K562 (cell line): ENCODE data around the gene DGAT2. TPM values are rescaled to one million over a fixed set of nuclear protein-coding genes. Genes with fewer than 3 reads are reported as not detected.
A peak's percentile ranks its signal among the peaks of the same experiment; 100 is the strongest.

ENCODE experiments used
- ATAC-seq: fragments of 200-7000 bp; cut with Tn5 transposase; 3 replicates; pipeline ENCODE4 v1.9.1; 2020; ENCODE audit warnings: moderate library complexity
- BruUV-seq: library from RNA; stranded (reverse); fragments of 400-500 nt; replicated peaks from 2 replicates; lab custom pipeline; 2021; lab: Mats Ljungman, UMichigan
- CTCF ChIA-PET: fragments of 300-600 bp; formaldehyde crosslinking; extraction: SDS; loops from one replicate; lab custom pipeline; 2021; ENCODE audit warnings: low intra/inter-chr PET ratio; lab: Yijun Ruan, JAX
- POLR2A ChIA-PET: fragments of 300-600, 350-650 bp; sonication (Branson Sonifier 250); formaldehyde crosslinking; extraction: SDS; loops from one replicate; lab custom pipeline; 2021; ENCODE audit warnings: antibody characterized with exemption, inconsistent platforms; lab: Yijun Ruan, JAX
- DNase-seq, 4 experiments: peaks; one replicate each; pipeline versions ENCODE4 v3.0.0 to v3.0.0-alpha.2; 2011 to 2018; ENCODE audit warnings: low spot score in 3 of 4, mixed read lengths in 3 of 4; ENCODE audit errors: extremely low read depth in 1 of 4
- FAIRE-seq: peaks from 2 replicates; lab custom pipeline; 2011; peaks lifted over from hg19 to GRCh38; lab: Jason Lieb, UNC
- H2AFZ ChIP-seq: 2 replicates; pipeline ENCODE4 v1.6.0; 2011; ENCODE audit warnings: low read depth, low read length, control low read depth, inconsistent platforms
- H3K27ac ChIP-seq: fragments of 200-600 bp; 3 replicates; pipeline ENCODE4 v1.8.0; 2011; ENCODE audit warnings: low read depth, mild to moderate bottlenecking, control low read depth, inconsistent platforms, low read length, moderate library complexity, mixed read lengths; ENCODE audit errors: extremely low read depth
- H3K27me3 ChIP-seq, 2 experiments: fragments of 300-600 bp in 1 of 2; 2 replicates in 1 of 2; 3 replicates in 1 of 2; pipeline versions ENCODE4 v1.6.0 to v1.8.0; 2011; ENCODE audit warnings: inconsistent platforms in 2 of 2, low read length in 2 of 2, mild to moderate bottlenecking in 1 of 2, mixed read lengths in 1 of 2, moderate library complexity in 1 of 2; ENCODE audit not compliant: control insufficient read depth in 2 of 2, insufficient read depth in 2 of 2
- H3K36me3 ChIP-seq: fragments of 300-600 bp; 3 replicates; pipeline ENCODE4 v1.8.0; 2011; ENCODE audit warnings: mild to moderate bottlenecking, low read length, inconsistent platforms; ENCODE audit not compliant: control insufficient read depth, insufficient read depth
- H3K4me1 ChIP-seq, 2 experiments: fragments of 200-600 bp in 1 of 2; replicated peaks in 1 of 2; 2 replicates in 1 of 2; 3 replicates in 1 of 2; pipeline versions ENCODE4 v1.5.1 to v1.8.0; 2011; ENCODE audit warnings: inconsistent platforms in 2 of 2, low read length in 2 of 2, mild to moderate bottlenecking in 1 of 2, mixed read lengths in 1 of 2, moderate library complexity in 1 of 2; ENCODE audit not compliant: control insufficient read depth in 2 of 2, insufficient read depth in 2 of 2
- H3K4me2 ChIP-seq: 2 replicates; pipeline ENCODE4 v1.6.1; 2011; ENCODE audit warnings: low read length, control low read depth, inconsistent platforms, mixed read lengths; ENCODE audit not compliant: insufficient read depth
- H3K4me3 ChIP-seq: fragments of 200-600 bp; sonication (generic), shearing (Covaris generic); 2 replicates; pipeline ENCODE4 v1.5.1; 2016; ENCODE audit warnings: control low read depth, inconsistent platforms
- H3K79me2 ChIP-seq: fragments of 200-600 bp; 3 replicates; pipeline ENCODE4 v1.8.0; 2011; ENCODE audit warnings: low read length, inconsistent platforms; ENCODE audit not compliant: control insufficient read depth, insufficient read depth
- H3K9ac ChIP-seq, 2 experiments: 2 replicates each; pipeline versions ENCODE4 v1.6.0 to v1.6.1; 2011; ENCODE audit warnings: low read depth in 2 of 2, low read length in 2 of 2, control low read depth in 1 of 2, inconsistent platforms in 1 of 2, mild to moderate bottlenecking in 1 of 2, mixed read lengths in 1 of 2; ENCODE audit not compliant: insufficient read depth in 1 of 2
- H3K9me1 ChIP-seq: one replicate; pipeline ENCODE4 v1.6.0; 2011; ENCODE audit warnings: inconsistent platforms, mild to moderate bottlenecking, low read length, moderate library complexity; ENCODE audit not compliant: control insufficient read depth, insufficient read depth
- H3K9me3 ChIP-seq: replicated peaks from 2 replicates; pipeline ENCODE4 v1.5.1; 2011; ENCODE audit warnings: low read depth, low read length, inconsistent platforms; ENCODE audit not compliant: control insufficient read depth, insufficient read depth
- H4K20me1 ChIP-seq: replicated peaks from 2 replicates; pipeline ENCODE4 v1.6.1; 2011; ENCODE audit warnings: low read length, inconsistent platforms, mixed read lengths; ENCODE audit not compliant: control insufficient read depth, insufficient read depth
- CBX2 ChIP-seq: fragments of 200-600 bp; sonication (generic); IDR thresholded peaks from one replicate; pipeline ENCODE4 v1.6.1; 2012; ENCODE audit warnings: mild to moderate bottlenecking, low read length, inconsistent platforms; ENCODE audit not compliant: insufficient read depth, poor library complexity, severe bottlenecking
- FOS ChIP-seq: IDR thresholded peaks from 3 replicates; pipeline ENCODE4 v1.6.1; 2011; ENCODE audit not compliant: insufficient read length; ENCODE audit errors: extremely low read depth
- MXD1 ChIP-seq: fragments of 250-450 bp; sonication (Bioruptor Pico); IDR thresholded peaks from 2 replicates; pipeline ENCODE4 v1.8.0; 2021; ENCODE audit warnings: borderline replicate concordance, mild to moderate bottlenecking, moderate library complexity; ENCODE audit not compliant: poor library complexity, severe bottlenecking
- NFYB ChIP-seq: IDR thresholded peaks from 2 replicates; pipeline ENCODE4 v1.6.1; 2011; ENCODE audit warnings: mild to moderate bottlenecking, moderate library complexity; ENCODE audit not compliant: insufficient read length; ENCODE audit errors: extremely low read depth
- RBM25 ChIP-seq: fragments of 200-400 bp; formaldehyde crosslinking; IDR thresholded peaks from 2 replicates; pipeline ENCODE4 v1.6.1; 2018; ENCODE audit warnings: low read length, low read depth, moderate library complexity; ENCODE audit not compliant: severe bottlenecking
- in situ Hi-C: fragments of 300-500 bp; cut with MboI; formaldehyde crosslinking; loops from 4 replicates; pipeline ENCODE4 v1.15.0; 2018; ENCODE audit warnings: inconsistent platforms, mixed read lengths
- intact Hi-C: fragments of 100-400 bp; cut with micrococcal nuclease; formaldehyde crosslinking; loops from 2 replicates; pipeline ENCODE4 v1.14.2; 2022
- polyA plus RNA-seq, 8 experiments: library from polyadenylated mRNA; depleted of rRNA in 4 of 8; stranded (reverse) in 5 of 8; unstranded in 3 of 8; fragments of >200 nt; fragmentation: Nextera tagmentation in 2 of 8; fragmentation: Illumina TruSeq in 1 of 8; extraction: Ambion mirVana in 2 of 8; extraction: Trizol in 1 of 8; gene quantifications; 2 replicates each; pipeline versions ENCODE4 v1.2.1 to v1.2.3, GENCODE V29; 2011 to 2014; ENCODE audit warnings: inconsistent platforms in 1 of 8, missing spikeins in 1 of 8
- total RNA-seq, 7 experiments: library from RNA; depleted of rRNA in 6 of 7; stranded (reverse); fragments of >200 nt in 6 of 7; fragmentation: Illumina TruSeq in 2 of 7; extraction: Trizol in 2 of 7; gene quantifications; 2 replicates each; pipeline versions ENCODE4 v1.2.1 to v1.2.3, GENCODE V29; 2011 to 2021; ENCODE audit warnings: low replicate concordance in 1 of 7

The DGAT2 gene
- total and polyA plus RNA-seq, 9 of the 15 experiments (the other 6 are each of a cell fraction or from before 2014, with no cell fraction given): 0.68 to 2.8 (median 1.8) TPM

GRCh38 chr11:75849894-75850293 lies 81.3 kb downstream of the DGAT2 start:
- Histone ChIP-seq H2AFZ (no peak overlapping the region), H3K4me2 (no peak overlapping the region), H3K27me3 (no peaks in the 10 kb centered on the region), H3K79me2 (peaks cover 36% of the 10 kb centered on the region), H3K9ac (no peak overlapping the region), H3K4me3 (no peak overlapping the region), H3K4me1 (peaks cover 0 to 17% of the 10 kb centered on the region in 2 experiments; a peak in 3 of 5 replicates), H3K9me1 (no peaks in the 10 kb centered on the region), H3K27ac (no peak overlapping the region), H4K20me1 (peaks cover 4% of the 10 kb centered on the region; the same call in 1 of the 2 replicates), H3K36me3 (peaks cover 16% of the 10 kb centered on the region; the same call in 1 of the 3 replicates), H3K9me3 (no peaks in the 10 kb centered on the region)
- ChIA-PET CTCF (no interaction called here), POLR2A (interaction anchor here (0.7 kb wide), 1 partner anchor 296 kb away, joined by 3 read pairs; no protein-coding TSS in a partner anchor)
- ATAC-seq (peak; percentile 87), DNase-seq (peak in 3 of 4 experiments; percentile 22 to 50 (median 33)), FAIRE-seq (peak; percentile 42)
- no TSS peak for BruUV-seq
- peak; percentile 23 for TF ChIP-seq RBM25
- peak; percentile 19 for TF ChIP-seq FOS
- no peak for TF ChIP-seq MXD1
- no peak for TF ChIP-seq CBX2
- peak; percentile 47 for TF ChIP-seq NFYB
- in situ Hi-C loops: loop anchor here (25.0 kb wide), 1 partner anchor 413 kb away; the partner anchor contains the start of gene KLHL35
- intact Hi-C loops: no loop called here
